Thyroid gland (tissue), 4 donors: ENCODE results near the gene FBXO44.

Experiments
- CTCF ChIP-seq, 6 experiments: fragments of 200-600 bp in 3 of 6; fragments of 450-650 bp in 3 of 6; sonication (generic) in 3 of 6; IDR thresholded peaks; one replicate each; pipeline ENCODE4 v1.5.1; 2016 to 2019; ENCODE audit warnings: antibody characterized with exemption in 6 of 6, mild to moderate bottlenecking in 2 of 6, inconsistent platforms in 1 of 6, moderate library complexity in 1 of 6
- POLR2A ChIP-seq, 2 donors: fragments of 450-650 bp; IDR thresholded peaks; one replicate each; pipeline ENCODE4 v1.6.1; 2017; ENCODE audit warnings: antibody characterized with exemption in 2 of 2, mild to moderate bottlenecking in 2 of 2, moderate library complexity in 1 of 2

- TF ChIP-seq CTCF (IDR thresholded peaks at IDR 0.05) (no peak), POLR2A (IDR thresholded peaks at IDR 0.05) (no peak)
Measured at GRCh38 chr1:11651017-11651416, 3.7 kb upstream of the FBXO44 start.
